NCI-H187 treated with DMSO at 0.1 percent for 48 hours (cell line): ENCODE data around the gene PIGR.

Experiments used
- DNase-seq: peaks from one replicate; lab custom pipeline; 2025; lab: John Stamatoyannopoulos, UW

PIGR gene, protein sequence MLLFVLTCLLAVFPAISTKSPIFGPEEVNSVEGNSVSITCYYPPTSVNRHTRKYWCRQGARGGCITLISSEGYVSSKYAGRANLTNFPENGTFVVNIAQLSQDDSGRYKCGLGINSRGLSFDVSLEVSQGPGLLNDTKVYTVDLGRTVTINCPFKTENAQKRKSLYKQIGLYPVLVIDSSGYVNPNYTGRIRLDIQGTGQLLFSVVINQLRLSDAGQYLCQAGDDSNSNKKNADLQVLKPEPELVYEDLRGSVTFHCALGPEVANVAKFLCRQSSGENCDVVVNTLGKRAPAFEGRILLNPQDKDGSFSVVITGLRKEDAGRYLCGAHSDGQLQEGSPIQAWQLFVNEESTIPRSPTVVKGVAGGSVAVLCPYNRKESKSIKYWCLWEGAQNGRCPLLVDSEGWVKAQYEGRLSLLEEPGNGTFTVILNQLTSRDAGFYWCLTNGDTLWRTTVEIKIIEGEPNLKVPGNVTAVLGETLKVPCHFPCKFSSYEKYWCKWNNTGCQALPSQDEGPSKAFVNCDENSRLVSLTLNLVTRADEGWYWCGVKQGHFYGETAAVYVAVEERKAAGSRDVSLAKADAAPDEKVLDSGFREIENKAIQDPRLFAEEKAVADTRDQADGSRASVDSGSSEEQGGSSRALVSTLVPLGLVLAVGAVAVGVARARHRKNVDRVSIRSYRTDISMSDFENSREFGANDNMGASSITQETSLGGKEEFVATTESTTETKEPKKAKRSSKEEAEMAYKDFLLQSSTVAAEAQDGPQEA

DNA sequence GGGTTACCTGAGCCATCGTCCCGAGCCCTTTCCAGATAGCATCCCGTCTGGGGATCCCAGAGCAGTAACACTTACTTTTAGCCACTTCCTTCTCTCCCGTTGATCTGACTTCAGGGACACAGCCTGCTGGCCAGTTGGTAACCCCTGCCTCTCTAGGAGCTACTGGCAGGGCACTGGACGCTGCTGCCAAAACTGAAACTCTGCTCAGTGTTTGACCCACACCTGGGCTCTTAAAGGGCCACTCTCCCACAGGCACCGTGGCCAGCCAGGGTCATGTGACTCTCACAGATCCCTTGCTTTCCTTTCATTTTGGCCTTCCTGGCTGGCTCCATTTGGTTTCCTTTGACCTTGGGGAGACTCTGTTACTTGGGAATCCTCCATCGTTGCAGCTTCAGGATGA, at the start of gene PIGR:
TSS of gene PIGR (minus strand) at position 206 of the 400 bp plus-strand sequence. CDS start 5,935 bp downstream, outside the sequence.
- no peak for DNase-seq

DNA sequence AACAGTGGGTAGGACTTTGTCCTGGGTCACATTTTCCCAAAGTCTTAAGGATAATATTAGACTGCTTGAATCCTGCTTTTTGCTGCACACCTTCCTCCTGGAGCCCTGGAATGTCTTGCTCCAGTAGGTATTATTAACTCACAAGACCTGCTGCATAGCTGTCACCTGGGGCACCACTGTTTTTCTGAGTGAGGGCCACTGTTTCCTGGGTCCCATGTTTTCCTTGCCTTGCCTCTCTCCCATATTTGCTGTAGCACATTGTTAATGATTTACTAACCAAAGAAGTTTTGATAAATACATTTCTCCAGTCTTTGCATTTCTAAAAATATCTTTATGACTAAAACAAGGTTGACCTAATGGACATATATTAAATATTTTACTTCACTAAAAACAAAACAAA, 46.5 kb upstream of the PIGR start:
- no peak for DNase-seq

DNA sequence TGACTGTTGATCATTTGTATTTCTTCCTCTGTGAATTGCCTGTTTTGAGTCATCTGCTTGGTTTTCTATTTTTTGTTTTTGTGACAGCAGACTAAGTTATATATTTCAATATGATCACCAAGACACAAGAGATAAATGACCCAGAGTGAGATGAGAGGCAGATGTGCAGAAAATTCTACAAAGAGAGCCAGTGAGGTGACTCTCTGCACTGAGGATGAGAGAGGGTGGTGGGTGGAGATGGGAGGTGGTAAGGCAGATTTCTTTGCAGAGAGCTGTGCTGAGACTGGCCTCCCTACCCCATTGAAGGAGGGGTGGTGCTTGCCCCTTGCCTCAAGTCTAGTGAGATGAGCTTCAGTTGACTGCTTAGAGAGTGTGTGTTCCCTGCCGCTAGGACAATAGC, 41.6 kb upstream of the PIGR start:
- DNase-seq: no peak

GRCh38 chr1:206986885-206987284, 40.6 kb upstream of the PIGR start:
- DNase-seq: no peak

DNA sequence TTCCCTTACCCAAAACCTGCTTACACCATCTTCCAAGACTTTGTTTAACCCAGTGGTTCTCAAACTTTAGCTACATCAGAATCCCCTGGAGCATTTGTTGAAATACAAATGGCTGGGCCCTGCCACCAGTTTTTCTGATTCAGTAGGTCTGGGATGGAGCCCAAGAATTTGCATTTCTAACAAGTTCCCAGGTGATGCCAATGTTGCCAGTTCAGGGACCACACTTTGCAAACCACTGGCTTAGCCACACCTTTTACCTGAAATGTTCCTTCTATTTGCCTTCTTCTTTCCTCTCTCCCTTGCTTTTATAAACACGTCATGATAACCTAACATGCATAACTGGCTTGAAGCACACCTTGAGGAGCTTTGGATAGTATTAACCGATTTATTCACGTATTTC, 40.1 kb upstream of the PIGR start:
- no peak for DNase-seq

DNA sequence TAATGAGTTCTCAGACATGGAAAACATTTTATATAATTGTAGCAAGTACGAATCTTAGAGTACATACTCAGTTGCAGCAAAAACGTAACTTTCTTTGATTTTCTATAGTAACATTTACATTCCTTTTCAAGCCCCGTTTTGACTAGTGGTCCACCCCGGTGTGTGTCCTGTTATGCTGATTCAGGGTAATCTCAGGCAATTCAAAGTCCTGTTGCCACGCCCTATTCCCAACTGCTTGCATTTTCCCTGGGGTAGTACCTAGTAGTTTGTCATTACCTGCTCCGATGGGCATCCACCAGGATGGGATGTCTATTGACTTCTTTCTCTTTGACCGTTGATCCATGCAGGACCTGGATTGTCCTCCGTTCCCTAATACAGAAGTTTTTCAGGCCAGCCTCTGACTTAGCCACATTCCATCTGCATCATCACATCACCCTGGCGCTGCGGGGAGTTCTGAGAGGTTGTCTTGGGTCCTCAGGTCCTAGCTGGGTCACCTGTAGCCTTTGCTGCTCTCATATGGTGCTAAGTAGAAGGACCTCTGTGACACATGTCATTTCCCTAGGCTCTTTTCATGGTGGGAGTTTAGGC, 39.0 kb upstream of the PIGR start:
- DNase-seq: no peak

DNA sequence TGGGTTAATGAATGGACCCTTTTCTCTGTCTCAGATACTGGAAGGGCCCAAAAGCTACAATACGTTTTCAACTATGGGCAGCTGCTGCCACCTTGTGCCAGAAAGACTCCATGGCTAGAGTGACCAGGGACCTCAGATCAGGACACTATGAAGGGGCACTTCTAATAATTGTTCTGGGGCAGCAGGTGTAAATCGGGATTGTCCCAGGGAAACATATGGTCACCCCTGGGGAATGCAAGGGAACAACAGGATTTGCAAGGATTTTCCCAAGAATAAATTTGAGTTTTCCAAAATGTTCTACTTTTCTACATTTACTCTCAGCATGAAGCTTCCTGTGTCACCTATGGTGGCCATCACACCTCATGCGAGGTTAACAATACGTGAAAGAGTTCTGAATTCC, 36.0 kb upstream of the PIGR start:
- DNase-seq: no peak

- no peak for DNase-seq
Measured at GRCh38 chr1:206979379-206980043, 33.2 kb upstream of the PIGR start.

DNA sequence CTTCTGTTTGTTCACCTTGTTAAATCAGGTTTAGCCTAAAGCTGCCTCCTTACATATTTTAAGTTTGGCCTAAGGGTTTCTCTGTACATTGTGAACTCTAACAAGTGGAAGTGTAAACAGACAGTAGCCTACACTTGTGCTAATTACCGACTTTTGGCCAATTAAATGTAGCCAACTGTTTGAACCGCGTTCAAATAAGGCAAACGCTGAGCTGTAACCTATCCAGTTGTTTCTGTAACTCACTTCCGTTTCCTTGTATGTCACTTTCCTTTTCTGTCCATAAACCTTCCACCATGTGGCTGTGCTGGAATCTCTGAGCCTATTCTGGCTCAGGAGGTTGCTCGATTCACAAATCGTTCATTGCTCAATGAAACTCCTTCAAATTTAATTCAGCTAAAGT, 32.0 kb upstream of the PIGR start:
- DNase-seq: no peak

GRCh38 chr1:206975306-206975705, 29.0 kb upstream of the PIGR start:
- no peak for DNase-seq

GRCh38 chr1:206974140-206974539, 27.9 kb upstream of the PIGR start:
- DNase-seq: no peak

DNA sequence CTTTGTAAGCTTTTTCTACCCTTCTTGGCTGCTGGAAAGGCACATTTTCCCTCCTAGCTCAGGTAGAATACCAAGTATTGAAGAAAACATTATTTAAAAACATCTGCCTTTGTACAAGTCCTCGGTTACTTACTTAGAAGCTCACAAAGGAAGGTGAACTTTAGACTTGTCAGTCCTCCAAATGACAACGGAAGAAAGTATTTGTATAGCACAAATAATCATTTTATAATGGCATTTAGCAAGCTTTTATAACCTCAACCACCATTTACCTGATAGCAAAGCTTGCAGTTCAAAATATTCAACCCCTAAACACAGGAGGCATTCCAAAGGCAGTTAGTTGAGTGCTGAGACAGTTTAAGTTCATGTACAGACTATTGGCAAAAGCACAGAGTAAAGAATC, 26.5 kb upstream of the PIGR start:
- DNase-seq: no peak

DNA sequence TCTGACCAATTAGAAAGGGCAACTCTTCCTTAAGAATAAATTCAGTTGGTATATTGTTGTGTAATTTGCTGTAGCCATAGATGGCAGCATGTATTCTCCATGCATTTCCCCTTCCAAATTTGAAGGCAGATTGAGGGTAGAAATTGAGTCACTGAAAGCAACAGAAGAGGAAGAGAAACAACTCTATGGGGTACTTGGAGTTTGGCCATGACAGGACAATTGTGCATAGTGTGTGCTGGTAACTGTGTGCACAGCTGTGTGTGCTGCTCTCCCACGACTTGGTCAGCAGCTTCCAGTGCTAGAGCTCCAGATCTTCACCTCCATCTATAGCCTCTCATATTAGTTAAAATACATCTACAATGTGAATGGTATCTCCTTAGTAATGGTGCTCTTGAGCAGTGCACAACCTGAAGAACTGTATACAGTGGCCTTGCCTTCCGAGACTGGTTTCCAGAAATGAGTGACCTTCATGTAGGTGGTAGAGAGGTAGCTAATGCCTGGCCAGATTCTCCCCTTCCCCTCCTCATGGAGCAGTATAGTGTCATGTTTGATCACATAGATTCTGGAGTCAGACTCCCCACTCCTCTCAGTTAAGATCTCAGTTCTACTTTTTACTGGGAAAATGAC, 24.9 kb upstream of the PIGR start:
- DNase-seq: no peak

GRCh38 chr1:206970446-206970845, 24.2 kb upstream of the PIGR start, which contains the start of gene FCAMR:
Gene FCAMR (minus strand): TSS chr1:206970460. CDS start chr1:206970125, 335 bp downstream.
- no peak for DNase-seq

- DNase-seq: no peak
Measured at GRCh38 chr1:206969090-206969489, 22.8 kb upstream of the PIGR start.

GRCh38 chr1:206967096-206967849, 21.0 kb upstream of the PIGR start:
- no peak for DNase-seq

DNA sequence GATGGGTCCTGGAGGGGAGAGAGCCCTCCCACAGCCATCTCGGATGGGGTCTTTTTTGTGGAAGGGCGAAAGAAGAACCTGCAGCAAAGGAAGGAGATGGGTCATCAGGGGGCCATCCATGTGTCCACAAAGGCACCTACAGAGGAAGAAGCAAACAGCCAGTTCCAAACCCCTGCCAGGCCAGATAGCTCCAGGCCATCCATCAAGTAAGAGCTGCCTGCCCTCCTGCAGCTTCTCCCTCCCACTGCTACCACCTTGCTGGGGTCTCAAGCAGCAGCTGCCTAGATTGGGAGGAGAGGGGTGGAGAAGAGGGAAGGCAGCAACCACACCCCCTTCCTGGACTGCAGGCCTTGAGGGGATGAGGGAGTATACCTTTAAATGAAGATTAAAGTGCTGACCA, 19.5 kb upstream of the PIGR start:
- no peak for DNase-seq

DNA sequence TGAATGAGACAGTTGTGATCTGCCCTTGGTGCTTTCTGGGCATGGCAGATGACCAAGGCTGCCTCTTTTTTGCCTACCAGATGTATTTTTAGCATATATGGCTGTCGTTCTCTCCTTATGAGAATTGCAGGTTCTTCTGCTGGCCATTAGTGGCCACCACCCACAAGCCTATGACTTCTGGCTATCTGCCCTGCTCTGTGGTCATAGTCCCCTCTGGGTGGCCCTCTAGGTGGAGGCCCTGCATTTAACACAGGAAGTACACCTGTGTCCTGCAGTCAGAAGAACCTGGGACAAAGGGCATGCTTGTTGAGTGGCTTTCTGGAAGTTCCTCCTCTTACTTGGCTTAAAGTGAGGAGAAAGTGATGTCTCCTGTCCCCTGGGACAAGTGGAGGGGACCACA, 17.5 kb upstream of the PIGR start:
- no peak for DNase-seq

GRCh38 chr1:206963119-206963712, 16.9 kb upstream of the PIGR start:
- DNase-seq: no peak

DNA sequence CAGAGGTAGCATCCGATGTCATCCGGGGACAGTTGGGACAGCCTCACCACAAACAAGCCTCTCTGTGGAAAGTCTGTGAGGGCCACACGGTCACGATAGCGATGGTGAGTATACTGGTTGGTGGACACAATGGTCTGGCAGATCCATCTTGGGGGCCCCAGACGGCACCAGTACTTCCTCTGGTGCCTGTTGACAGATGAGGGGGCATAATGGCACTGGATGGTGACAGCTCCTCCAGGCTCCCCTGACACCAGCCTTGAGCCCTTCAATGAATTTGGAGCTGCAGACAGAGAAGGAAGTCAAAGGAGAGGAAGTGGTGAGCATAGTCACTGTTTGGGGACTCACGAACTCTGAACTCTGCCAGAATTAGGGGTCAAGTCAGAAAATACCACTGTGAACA, 16.0 kb upstream of the PIGR start:
- no peak for DNase-seq

DNA sequence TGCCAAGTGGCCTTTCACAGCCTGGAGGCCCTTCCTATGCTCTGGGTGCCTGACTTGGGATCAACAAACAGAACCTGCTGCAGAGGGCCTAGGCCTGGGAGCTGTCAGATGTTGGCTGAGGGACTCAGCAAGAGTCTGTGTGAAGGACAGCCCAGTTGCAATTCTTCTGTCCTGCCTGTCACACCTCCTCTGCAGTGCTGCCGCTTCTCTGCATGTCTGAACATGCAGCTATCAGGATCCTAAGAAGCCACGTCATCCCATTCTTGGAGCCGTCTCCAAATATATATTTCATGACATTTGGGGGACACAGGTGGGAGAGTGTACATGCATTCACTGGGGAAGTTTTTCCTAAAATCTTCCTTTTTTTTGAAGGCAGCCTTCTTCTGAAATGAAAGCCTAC, 15.4 kb upstream of the PIGR start:
- no peak for DNase-seq
